Peyer's patch (tissue), 4 donors: ENCODE measurements around the gene PRAC2. TPM values are rescaled to one million over a fixed set of nuclear protein-coding genes. Genes with fewer than 3 reads are reported as not detected.

ENCODE experiments used
- DNase-seq, 3 donors: peaks; one replicate each; pipeline ENCODE4 v3.0.0-alpha.2; 2017 to 2019
- H3K27ac ChIP-seq, 4 donors: fragments of 200-600 bp; sonication (generic); one replicate each; pipeline ENCODE4 v1.5.1; 2016 to 2019
- H3K27me3 ChIP-seq, 2 donors: fragments of 200-600 bp; sonication (generic); one replicate each; pipeline ENCODE4 v1.5.1; 2019
- H3K36me3 ChIP-seq, 3 donors: fragments of 200-600 bp; sonication (generic); one replicate each; pipeline ENCODE4 v1.5.1; 2016 to 2019
- H3K4me1 ChIP-seq, 4 donors: fragments of 200-600 bp; sonication (generic); one replicate each; pipeline ENCODE4 v1.5.1; 2016 to 2019
- H3K4me3 ChIP-seq, 4 donors: fragments of 200-600 bp; sonication (generic); 1 replicate in 3 of 4; 2 replicates in 1 of 4; pipeline ENCODE4 v1.5.1; 2016 to 2019; ENCODE audit warnings: mild to moderate bottlenecking in 1 of 4
- H3K9me3 ChIP-seq, 4 donors: fragments of 200-600 bp; sonication (generic); one replicate each; pipeline ENCODE4 v1.5.1; 2016 to 2019; ENCODE audit warnings: mild to moderate bottlenecking in 1 of 4
- CTCF ChIP-seq, 6 experiments: fragments of 450-650 bp in 4 of 6; fragments of 200-600 bp in 2 of 6; sonication (generic) in 1 of 6; IDR thresholded peaks; one replicate each; pipeline ENCODE4 v1.5.1; 2017 to 2019; ENCODE audit warnings: antibody characterized with exemption in 6 of 6, mild to moderate bottlenecking in 3 of 6, moderate library complexity in 1 of 6
- POLR2A ChIP-seq, 2 donors: fragments of 450-650 bp; IDR thresholded peaks; one replicate each; pipeline ENCODE4 v1.5.1; 2017; ENCODE audit warnings: antibody characterized with exemption in 2 of 2, mild to moderate bottlenecking in 2 of 2, moderate library complexity in 2 of 2
- total RNA-seq, 4 donors: library from RNA; depleted of rRNA; stranded (reverse); fragments of >200 nt; gene quantifications; one replicate each; pipeline ENCODE4 v1.1.0, GENCODE V29; 2016

The PRAC2 gene
- total RNA-seq, 4 donors from 2014 or later, result not detected

- H3K9me3 ChIP-seq, result no peaks in the 10 kb centered on the region
- peaks cover 0 to 6% (median 0%) of the 10 kb centered on the region in 4 donors for H3K4me1 ChIP-seq
- peaks cover 3 to 58% of the 10 kb centered on the region in 2 donors for H3K27me3 ChIP-seq
- no peaks in the 10 kb centered on the region for H3K36me3 ChIP-seq
- TF ChIP-seq POLR2A (IDR thresholded peaks at IDR 0.05) (no peak), CTCF (IDR thresholded peaks at IDR 0.05) (no peak)
- H3K4me3 ChIP-seq, result no peak overlapping the region
- no peak for DNase-seq
- no peak overlapping the region for H3K27ac ChIP-seq
Measured at GRCh38 chr17:48734333-48735061, 11.5 kb downstream of the PRAC2 start.

- Histone ChIP-seq H3K4me1 (peaks cover 0 to 6% (median 0%) of the 10 kb centered on the region in 4 donors), H3K36me3 (no peaks in the 10 kb centered on the region), H3K27me3 (peaks cover 3 to 58% of the 10 kb centered on the region in 2 donors), H3K9me3 (no peaks in the 10 kb centered on the region), H3K27ac (no peak overlapping the region), H3K4me3 (no peak overlapping the region)
- DNase-seq, result no peak
- TF ChIP-seq CTCF (IDR thresholded peaks at IDR 0.05) (no peak), POLR2A (IDR thresholded peaks at IDR 0.05) (no peak)
Measured at GRCh38 chr17:48735062-48735351, 12.0 kb downstream of the PRAC2 start.

GRCh38 chr17:48737330-48738043 lies 14.5 kb downstream of the PRAC2 start:
- no peak overlapping the region for H3K27ac ChIP-seq
- no peak overlapping the region for H3K4me3 ChIP-seq
- peaks cover 3 to 64% of the 10 kb centered on the region in 2 donors for H3K27me3 ChIP-seq
- TF ChIP-seq POLR2A (IDR thresholded peaks at IDR 0.05) (no peak), CTCF (IDR thresholded peaks at IDR 0.05) (no peak)
- H3K36me3 ChIP-seq, result no peaks in the 10 kb centered on the region
- H3K9me3 ChIP-seq, result no peaks in the 10 kb centered on the region
- DNase-seq, result no peak
- peaks cover 0 to 6% (median 0%) of the 10 kb centered on the region in 4 donors for H3K4me1 ChIP-seq

- no peaks in the 10 kb centered on the region for H3K4me1 ChIP-seq
- no peak for TF ChIP-seq POLR2A (IDR thresholded peaks at IDR 0.05)
- no peak for TF ChIP-seq CTCF (IDR thresholded peaks at IDR 0.05)
- H3K36me3 ChIP-seq, result no peaks in the 10 kb centered on the region
- no peak for DNase-seq
- H3K27me3 ChIP-seq, result peaks cover 0 to 62% of the 10 kb centered on the region in 2 donors
- no peak overlapping the region for H3K27ac ChIP-seq
- no peak overlapping the region for H3K4me3 ChIP-seq
- H3K9me3 ChIP-seq, result no peaks in the 10 kb centered on the region
Measured at GRCh38 chr17:48738424-48738802, 15.4 kb downstream of the PRAC2 start.

- Histone ChIP-seq H3K36me3 (no peaks in the 10 kb centered on the region), H3K4me1 (no peaks in the 10 kb centered on the region), H3K9me3 (no peaks in the 10 kb centered on the region), H3K4me3 (no peak overlapping the region), H3K27me3 (peaks cover 0 to 63% of the 10 kb centered on the region in 2 donors), H3K27ac (no peak overlapping the region)
- DNase-seq, result no peak
- TF ChIP-seq POLR2A (IDR thresholded peaks at IDR 0.05), result no peak
- no peak for TF ChIP-seq CTCF (IDR thresholded peaks at IDR 0.05)
Measured at GRCh38 chr17:48738803-48739526, 16.0 kb downstream of the PRAC2 start.
